Measurements from ENCODE around the gene OSBPL8. TPM values are rescaled to one million over a fixed set of nuclear protein-coding genes. Genes with fewer than 3 reads are reported as not detected.

OSBPL8 gene
- total RNA-seq, 4 donors from 2014 or later: 65.8 to 73.5 (median 66.7) TPM

DNA sequence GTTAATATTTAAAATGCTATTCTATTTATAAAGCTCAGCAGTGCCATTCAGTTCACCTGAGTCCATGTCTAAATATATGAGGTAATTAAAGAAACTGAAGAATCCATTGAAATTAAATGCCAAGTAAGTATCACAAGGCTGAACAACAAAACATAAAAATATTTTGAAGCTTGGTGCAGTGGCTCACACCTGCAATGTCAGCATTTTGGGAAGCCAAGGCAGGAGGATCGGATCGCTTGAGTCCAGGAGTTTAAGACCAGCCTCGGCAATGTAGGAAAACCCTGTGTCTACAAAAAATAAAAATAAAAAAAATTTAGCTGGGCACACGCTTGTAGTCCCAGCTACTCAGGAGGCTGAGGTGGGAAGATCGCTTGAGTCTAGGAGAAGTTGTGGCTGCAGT lies 101.8 kb downstream of the OSBPL8 start:
- WGBS, 2 donors (ENCODE audit: low coverage in 1 of 2): 92 to 100% methylated on average over 2 to 5 of the region's 5 CpGs
- Histone ChIP-seq H3K36me3 (no peaks in the 10 kb centered on the region), H3K9me3 (no peaks in the 10 kb centered on the region), H3K4me3 (no peak overlapping the region), H3K27ac (no peak overlapping the region), H3K27me3 (no peaks in the 10 kb centered on the region), H3K4me1 (peaks cover 0 to 6% (median 0%) of the 10 kb centered on the region in 3 donors)
- TF ChIP-seq, protein P1, sequence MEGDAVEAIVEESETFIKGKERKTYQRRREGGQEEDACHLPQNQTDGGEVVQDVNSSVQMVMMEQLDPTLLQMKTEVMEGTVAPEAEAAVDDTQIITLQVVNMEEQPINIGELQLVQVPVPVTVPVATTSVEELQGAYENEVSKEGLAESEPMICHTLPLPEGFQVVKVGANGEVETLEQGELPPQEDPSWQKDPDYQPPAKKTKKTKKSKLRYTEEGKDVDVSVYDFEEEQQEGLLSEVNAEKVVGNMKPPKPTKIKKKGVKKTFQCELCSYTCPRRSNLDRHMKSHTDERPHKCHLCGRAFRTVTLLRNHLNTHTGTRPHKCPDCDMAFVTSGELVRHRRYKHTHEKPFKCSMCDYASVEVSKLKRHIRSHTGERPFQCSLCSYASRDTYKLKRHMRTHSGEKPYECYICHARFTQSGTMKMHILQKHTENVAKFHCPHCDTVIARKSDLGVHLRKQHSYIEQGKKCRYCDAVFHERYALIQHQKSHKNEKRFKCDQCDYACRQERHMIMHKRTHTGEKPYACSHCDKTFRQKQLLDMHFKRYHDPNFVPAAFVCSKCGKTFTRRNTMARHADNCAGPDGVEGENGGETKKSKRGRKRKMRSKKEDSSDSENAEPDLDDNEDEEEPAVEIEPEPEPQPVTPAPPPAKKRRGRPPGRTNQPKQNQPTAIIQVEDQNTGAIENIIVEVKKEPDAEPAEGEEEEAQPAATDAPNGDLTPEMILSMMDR (IDR thresholded peaks at IDR 0.05): no peak
- no peak for TF ChIP-seq POLR2A (IDR thresholded peaks at IDR 0.05)
- TF ChIP-seq EP300 (IDR thresholded peaks at IDR 0.05): no peak
- TF ChIP-seq POLR2AphosphoS5 (IDR thresholded peaks at IDR 0.05): no peak
- no peak for ATAC-seq

DNA sequence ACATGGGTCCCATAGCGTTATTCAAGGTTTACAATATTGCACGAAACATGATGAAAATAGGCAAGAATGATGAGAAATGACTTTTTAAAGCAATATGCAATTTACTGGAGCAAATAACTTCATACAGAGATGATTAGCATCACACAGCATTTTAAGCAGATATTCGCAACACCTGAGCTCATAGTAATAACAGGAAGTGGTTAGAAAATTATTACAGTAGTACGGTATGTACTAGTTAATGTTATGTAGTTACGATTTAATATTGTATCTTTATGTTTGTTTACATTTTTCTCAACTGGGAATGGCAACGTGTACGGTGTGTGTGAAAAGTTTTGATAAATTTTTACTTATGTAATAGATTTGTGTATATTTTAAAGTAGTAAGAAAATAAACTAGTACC lies 102.6 kb downstream of the OSBPL8 start:
- TF ChIP-seq, protein P1 (IDR thresholded peaks at IDR 0.05): no peak
- no peak for TF ChIP-seq POLR2A (IDR thresholded peaks at IDR 0.05)
- TF ChIP-seq POLR2AphosphoS5 (IDR thresholded peaks at IDR 0.05): no peak
- no peak for TF ChIP-seq EP300 (IDR thresholded peaks at IDR 0.05)
- H3K4me3 ChIP-seq: no peak overlapping the region
- ATAC-seq: no peak
- WGBS, 2 donors (ENCODE audit: low coverage in 1 of 2): 79 to 84% methylated on average over 7 of the region's 7 CpGs
- no peaks in the 10 kb centered on the region for H3K9me3 ChIP-seq
- H3K36me3 ChIP-seq: no peaks in the 10 kb centered on the region
- no peaks in the 10 kb centered on the region for H3K27me3 ChIP-seq
- H3K4me1 ChIP-seq: peaks cover 0 to 6% (median 0%) of the 10 kb centered on the region in 3 donors
- H3K27ac ChIP-seq: no peak overlapping the region

- Histone ChIP-seq H3K4me3 (no peak overlapping the region), H3K9me3 (no peaks in the 10 kb centered on the region), H3K27me3 (no peaks in the 10 kb centered on the region), H3K4me1 (peaks cover 0 to 6% (median 0%) of the 10 kb centered on the region in 3 donors), H3K36me3 (no peaks in the 10 kb centered on the region), H3K27ac (no peak overlapping the region)
- peak; percentile 55 for ATAC-seq
- WGBS, 2 donors (ENCODE audit: low coverage in 1 of 2): 29 to 35% methylated on average over 2 of the region's 2 CpGs
- no peak for TF ChIP-seq POLR2AphosphoS5 (IDR thresholded peaks at IDR 0.05)
- TF ChIP-seq, protein P1 (IDR thresholded peaks at IDR 0.05): peak; percentile 23 to 61 (median 42)
Measured at GRCh38 chr12:76455582-76456345, 103.8 kb downstream of the OSBPL8 start.

DNA sequence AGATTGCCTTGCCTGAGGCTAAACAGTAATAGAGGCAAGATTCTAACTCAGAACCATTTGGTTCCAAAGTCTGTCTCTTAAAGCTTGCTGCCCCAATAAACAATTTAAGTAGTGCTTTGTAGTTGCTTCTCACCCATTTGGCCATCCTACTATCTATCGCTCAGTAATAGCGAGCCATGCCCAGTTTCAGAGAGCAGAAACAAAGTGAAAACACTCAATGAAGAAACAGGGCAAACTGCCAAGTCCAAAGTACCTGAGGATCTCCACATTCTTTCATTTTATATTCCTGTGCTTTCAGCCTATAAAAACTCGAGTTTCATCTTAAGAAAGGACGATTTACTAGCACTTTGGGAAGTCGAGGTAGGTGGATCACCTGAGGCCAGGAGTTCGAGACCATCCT lies 108.0 kb downstream of the OSBPL8 start:
- Histone ChIP-seq H3K9me3 (no peaks in the 10 kb centered on the region), H3K4me3 (no peak overlapping the region), H3K4me1 (peaks cover 0 to 11% (median 0%) of the 10 kb centered on the region in 3 donors), H3K27ac (no peak overlapping the region), H3K36me3 (peaks cover 0 to 9% of the 10 kb centered on the region in 2 donors), H3K27me3 (no peaks in the 10 kb centered on the region)
- TF ChIP-seq POLR2AphosphoS5 (IDR thresholded peaks at IDR 0.05): no peak
- TF ChIP-seq, protein P1 (IDR thresholded peaks at IDR 0.05): no peak
- 94% methylated on average over 6 of the region's 6 CpGs; no CpG with 5 or more reads in 1 of the 2 donors for WGBS, 2 donors (ENCODE audit: low coverage in 1 of 2)
- no peak for ATAC-seq

GRCh38 chr12:76450690-76451089 lies 108.9 kb downstream of the OSBPL8 start:
- Histone ChIP-seq H3K27ac (no peak overlapping the region), H3K27me3 (no peaks in the 10 kb centered on the region), H3K4me1 (peaks cover 0 to 9% (median 0%) of the 10 kb centered on the region in 3 donors), H3K9me3 (no peaks in the 10 kb centered on the region), H3K36me3 (peaks cover 0 to 9% of the 10 kb centered on the region in 2 donors), H3K4me3 (no peak overlapping the region)
- TF ChIP-seq POLR2AphosphoS5 (IDR thresholded peaks at IDR 0.05) (no peak), EP300 (IDR thresholded peaks at IDR 0.05) (no peak), POLR2A (IDR thresholded peaks at IDR 0.05) (no peak)
- TF ChIP-seq, protein P1 (IDR thresholded peaks at IDR 0.05): no peak
- WGBS, 2 donors (ENCODE audit: low coverage in 1 of 2): 64 to 93% methylated on average over 3 of the region's 3 CpGs
- ATAC-seq: no peak
